Activated T-cell treated with anti-CD3 and anti-CD28 coated beads, Interleukin-2, amount 50 U/mL, for 72 hours (primary cell): ENCODE results near the gene NTN3. TPM values are rescaled to one million over a fixed set of nuclear protein-coding genes. Genes with fewer than 3 reads are reported as not detected.
A peak's percentile ranks its signal among the peaks of the same experiment; 100 is the strongest.

ENCODE experiments used
- ATAC-seq, 2 donors: fragments of 150-1000 bp; cut with Tn5 transposase; replicated peaks in 1 of 2; 2 replicates each; pipeline ENCODE4 v1.10.0; 2021; ENCODE audit warnings: moderate library complexity in 2 of 2, mild to moderate bottlenecking in 1 of 2
- DNase-seq, 2 donors: peaks; one replicate each; pipeline ENCODE4 v3.0.0; 2021 to 2022; ENCODE audit warnings: mixed read lengths in 1 of 2
- H3K27ac Mint-ChIP-seq: one replicate; pipeline ENCODE4 v1.8.0; 2022; ENCODE audit warnings: mild to moderate bottlenecking, moderate library complexity, mixed read lengths
- H3K27me3 Mint-ChIP-seq: one replicate; pipeline ENCODE4 v1.8.0; 2022; ENCODE audit warnings: low read depth, mixed read lengths
- H3K36me3 Mint-ChIP-seq, 2 donors: one replicate each; pipeline ENCODE4 v1.8.0; 2022; ENCODE audit warnings: mixed read lengths in 2 of 2, mild to moderate bottlenecking in 1 of 2; ENCODE audit not compliant: insufficient read depth in 2 of 2
- H3K4me1 Mint-ChIP-seq: one replicate; pipeline ENCODE4 v1.8.0; 2022; ENCODE audit warnings: low read depth, mixed read lengths
- H3K4me3 Mint-ChIP-seq, 2 donors: one replicate each; pipeline ENCODE4 v1.8.0; 2022; ENCODE audit warnings: mild to moderate bottlenecking in 2 of 2, mixed read lengths in 2 of 2, moderate library complexity in 2 of 2
- H3K9me3 Mint-ChIP-seq, 2 donors: one replicate each; pipeline ENCODE4 v1.8.0; 2022; ENCODE audit warnings: mixed read lengths in 2 of 2
- total RNA-seq, 2 donors: library from RNA; stranded (reverse); gene quantifications; one replicate each; pipeline ENCODE4 v1.2.3, GENCODE V29; 2022

The NTN3 gene
- total RNA-seq, 2 donors from 2014 or later = not detected

DNA sequence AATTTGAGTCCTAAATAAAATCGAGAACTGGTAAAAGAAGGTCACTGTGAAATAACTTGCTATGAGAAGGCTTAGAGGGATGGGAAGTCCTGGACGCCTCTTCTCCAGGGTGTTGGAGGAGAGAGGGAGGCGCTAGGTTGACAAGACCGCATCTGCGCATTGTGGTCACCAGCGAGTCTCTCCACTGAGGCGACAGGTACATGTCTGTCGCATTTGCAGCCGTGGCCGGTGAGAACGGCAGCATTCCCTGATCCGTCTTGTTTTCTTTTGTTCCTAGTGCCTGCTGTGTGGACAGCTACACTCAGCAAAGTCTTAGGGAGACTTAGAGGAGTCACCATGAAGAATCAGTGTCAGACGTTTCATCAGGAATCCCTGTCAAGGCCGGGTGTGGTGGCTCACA, 34.6 kb downstream of the NTN3 start:
- DNase-seq (no peak), ATAC-seq (no peak)
- Mint-ChIP-seq H3K36me3 (no peaks in the 10 kb centered on the region), H3K9me3 (no peaks in the 10 kb centered on the region), H3K27me3 (no peaks in the 10 kb centered on the region), H3K4me3 (no peak overlapping the region), H3K4me1 (peaks cover 13% of the 10 kb centered on the region), H3K27ac (no peak overlapping the region)

DNA sequence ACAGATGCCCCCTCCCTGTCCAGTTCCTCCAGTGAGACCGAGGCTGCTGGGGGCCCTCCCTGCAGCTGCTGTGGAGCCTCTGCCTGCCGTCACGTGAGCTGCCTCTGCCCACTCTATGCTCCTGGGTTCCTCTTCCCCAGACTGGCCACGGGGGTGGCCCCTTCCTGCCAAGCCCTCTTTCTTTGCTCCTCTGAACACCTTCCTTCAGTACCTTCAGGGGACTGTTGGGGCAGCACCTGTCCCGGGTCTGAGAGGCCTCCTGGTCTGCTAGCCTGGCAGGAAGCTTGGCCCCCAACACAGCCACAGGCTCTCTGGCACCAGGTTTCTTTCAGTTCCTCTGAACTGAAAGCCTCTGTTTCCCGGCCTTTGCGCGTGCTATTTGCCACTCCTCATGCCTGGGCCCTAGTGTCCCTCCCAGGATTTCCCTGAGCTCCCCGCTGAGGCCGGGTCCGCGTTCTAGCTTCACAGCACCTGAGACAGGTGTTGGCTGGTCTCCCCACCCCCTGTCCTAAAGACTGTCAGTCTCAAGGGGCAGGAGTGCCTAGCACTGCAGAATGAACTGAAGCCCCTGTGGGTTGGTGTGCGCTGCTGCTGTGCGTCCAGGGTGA, 36.1 kb downstream of the NTN3 start:
- Mint-ChIP-seq H3K4me1 (peaks cover 14% of the 10 kb centered on the region), H3K4me3 (no peak overlapping the region), H3K27me3 (no peaks in the 10 kb centered on the region), H3K9me3 (no peaks in the 10 kb centered on the region), H3K27ac (no peak overlapping the region), H3K36me3 (no peaks in the 10 kb centered on the region)
- no peak for DNase-seq
- ATAC-seq = peak in 1 of 2 donors; percentile 35

DNA sequence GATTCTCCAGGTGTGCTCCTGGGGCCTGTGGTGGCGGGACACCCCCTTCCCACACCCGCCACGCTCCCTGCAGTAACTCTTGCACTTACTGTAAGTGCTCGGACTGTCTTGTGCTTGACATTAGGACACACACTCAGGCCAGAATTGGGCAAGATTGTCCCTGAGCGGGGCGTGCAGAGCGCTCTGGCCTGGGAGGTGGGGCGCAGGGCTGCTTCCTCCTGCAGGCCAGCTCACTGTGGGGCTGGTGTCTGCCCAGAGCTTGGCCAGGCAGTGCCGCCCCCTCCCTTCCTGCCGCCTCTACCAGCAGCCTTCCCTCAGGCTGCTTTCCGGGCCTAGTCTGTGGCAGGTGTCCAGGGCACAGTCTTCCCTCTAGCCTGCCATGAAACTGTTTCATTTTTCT, 36.6 kb downstream of the NTN3 start:
- ATAC-seq (no peak), DNase-seq (no peak)
- peaks cover 19% of the 10 kb centered on the region for H3K4me1 Mint-ChIP-seq
- H3K9me3 Mint-ChIP-seq = no peaks in the 10 kb centered on the region
- no peak overlapping the region for H3K27ac Mint-ChIP-seq
- no peaks in the 10 kb centered on the region for H3K27me3 Mint-ChIP-seq
- H3K36me3 Mint-ChIP-seq = no peaks in the 10 kb centered on the region
- no peak overlapping the region for H3K4me3 Mint-ChIP-seq

DNA sequence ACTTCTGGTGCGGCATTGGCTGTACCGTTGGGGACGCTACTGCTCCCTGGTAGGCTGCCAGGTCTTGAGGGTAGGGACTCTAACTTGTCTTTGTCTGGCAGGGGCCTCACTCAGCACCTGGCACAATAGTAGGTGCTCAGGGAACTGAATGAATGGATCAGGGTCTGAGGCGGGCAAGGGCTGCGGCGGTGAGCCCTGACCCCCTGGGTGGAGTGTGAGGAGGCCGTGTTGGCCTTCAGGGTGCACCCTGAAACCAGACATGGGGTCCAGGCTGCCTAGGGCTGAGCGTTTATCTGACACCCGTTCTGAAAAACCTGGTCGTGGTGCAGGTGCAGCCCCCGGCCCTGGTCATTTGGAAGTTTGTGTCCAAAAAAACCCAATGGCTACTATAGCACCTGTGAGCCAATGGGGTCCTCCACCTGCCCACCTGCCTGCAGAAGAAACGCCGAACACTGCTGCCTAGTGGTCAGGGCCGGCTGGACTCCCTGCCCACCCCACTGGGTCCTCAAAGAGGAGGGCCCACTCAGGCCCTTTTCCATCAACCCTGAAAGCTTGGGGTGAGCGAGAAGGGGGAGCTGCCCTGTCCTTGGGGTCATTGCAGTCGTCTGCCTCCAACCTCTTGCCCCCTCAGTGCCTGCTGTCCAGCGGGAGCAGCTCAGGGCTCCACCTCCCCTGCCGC, 37.8 kb downstream of the NTN3 start:
- Mint-ChIP-seq H3K36me3 (no peaks in the 10 kb centered on the region), H3K4me1 (peaks cover 26% of the 10 kb centered on the region), H3K27ac (no peak overlapping the region), H3K27me3 (no peaks in the 10 kb centered on the region), H3K9me3 (no peaks in the 10 kb centered on the region), H3K4me3 (no peak overlapping the region)
- ATAC-seq = no peak
- DNase-seq = no peak

DNA sequence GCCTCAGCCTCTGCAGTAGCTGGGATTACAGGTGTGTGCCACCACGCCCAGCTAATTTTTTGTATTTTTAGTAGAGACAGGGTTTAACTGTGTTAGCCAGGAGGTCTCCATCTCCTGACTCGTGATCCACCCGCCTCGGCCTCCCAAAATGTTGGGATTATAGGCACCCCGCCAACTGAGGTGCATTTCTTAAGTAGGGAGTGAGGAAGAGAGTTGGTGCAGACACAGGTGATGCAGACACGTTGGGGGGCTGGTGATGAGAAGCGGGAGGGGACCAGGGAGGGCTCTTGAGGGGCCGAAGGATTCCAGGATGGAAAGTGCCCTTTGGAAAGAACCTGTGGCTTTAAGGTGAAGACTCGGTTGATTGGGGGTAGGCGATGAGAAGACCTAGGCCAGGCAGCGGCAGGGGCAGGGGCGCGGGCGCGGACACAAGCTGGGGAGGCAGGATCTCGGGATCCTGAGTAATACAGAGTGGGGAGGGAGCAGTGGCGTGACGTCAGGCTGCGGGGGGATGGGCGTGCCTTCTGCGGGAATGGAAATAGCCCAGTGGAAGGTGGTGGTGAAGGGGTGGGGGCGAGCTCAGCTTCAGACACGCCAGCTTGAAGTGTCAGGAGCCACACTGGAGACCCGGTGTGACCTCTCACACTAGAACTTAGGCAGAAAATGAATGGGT, 40.2 kb downstream of the NTN3 start:
- H3K9me3 Mint-ChIP-seq = no peaks in the 10 kb centered on the region

DNA sequence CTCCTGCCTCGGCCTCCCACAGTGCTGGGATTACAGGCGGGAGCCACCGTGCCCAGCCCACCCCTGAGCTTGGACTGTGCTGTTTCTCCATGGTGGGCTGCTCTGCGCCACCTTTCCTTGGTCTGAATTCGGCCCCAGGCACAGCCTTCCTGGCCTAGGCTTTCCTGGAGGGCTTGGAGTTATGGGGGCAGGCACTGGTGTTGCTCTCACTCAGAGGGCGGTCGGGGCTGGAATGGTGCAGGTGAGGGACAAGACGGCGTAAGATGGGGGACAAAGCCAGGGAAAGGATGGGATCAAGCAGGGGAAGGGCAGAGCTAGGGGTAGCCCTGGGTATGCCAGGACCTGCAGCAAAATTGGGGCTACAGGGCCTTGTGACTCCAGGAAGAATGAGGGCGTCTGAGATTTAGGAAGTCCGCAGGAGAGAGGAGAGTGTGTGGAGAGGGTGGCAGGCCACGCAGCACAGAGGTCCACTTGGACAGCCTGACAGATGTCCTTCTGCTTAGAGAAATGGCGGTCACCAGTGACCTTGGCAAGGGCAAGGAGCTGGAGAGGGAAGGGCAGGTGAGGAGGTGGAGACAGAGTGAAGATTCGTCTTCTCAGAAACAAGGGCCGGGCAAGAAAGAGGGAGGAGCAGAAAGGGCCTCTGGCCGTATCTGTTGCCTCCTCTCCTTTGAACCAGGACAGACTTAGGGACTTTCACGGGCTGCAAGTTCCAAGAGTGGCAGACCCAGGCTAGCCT, 41.1 kb downstream of the NTN3 start:
- Mint-ChIP-seq H3K9me3 (no peaks in the 10 kb centered on the region), H3K27me3 (no peaks in the 10 kb centered on the region), H3K36me3 (peaks cover 0 to 5% of the 10 kb centered on the region in 2 donors), H3K27ac (peak overlapping the region; percentile 92), H3K4me1 (peaks cover 52% of the 10 kb centered on the region), H3K4me3 (peak overlapping the region; percentile 90 to 91)
- no peak for ATAC-seq
- no peak for DNase-seq

More for the DNA sequence above, 40.2 kb downstream of the NTN3 start:
- no peak for ATAC-seq
- no peaks in the 10 kb centered on the region for H3K27me3 Mint-ChIP-seq
- no peak for DNase-seq
- H3K4me3 Mint-ChIP-seq = no peak overlapping the region
- H3K36me3 Mint-ChIP-seq = peaks cover 0 to 3% of the 10 kb centered on the region in 2 donors
- H3K27ac Mint-ChIP-seq = no peak overlapping the region
- peaks cover 43% of the 10 kb centered on the region for H3K4me1 Mint-ChIP-seq

DNA sequence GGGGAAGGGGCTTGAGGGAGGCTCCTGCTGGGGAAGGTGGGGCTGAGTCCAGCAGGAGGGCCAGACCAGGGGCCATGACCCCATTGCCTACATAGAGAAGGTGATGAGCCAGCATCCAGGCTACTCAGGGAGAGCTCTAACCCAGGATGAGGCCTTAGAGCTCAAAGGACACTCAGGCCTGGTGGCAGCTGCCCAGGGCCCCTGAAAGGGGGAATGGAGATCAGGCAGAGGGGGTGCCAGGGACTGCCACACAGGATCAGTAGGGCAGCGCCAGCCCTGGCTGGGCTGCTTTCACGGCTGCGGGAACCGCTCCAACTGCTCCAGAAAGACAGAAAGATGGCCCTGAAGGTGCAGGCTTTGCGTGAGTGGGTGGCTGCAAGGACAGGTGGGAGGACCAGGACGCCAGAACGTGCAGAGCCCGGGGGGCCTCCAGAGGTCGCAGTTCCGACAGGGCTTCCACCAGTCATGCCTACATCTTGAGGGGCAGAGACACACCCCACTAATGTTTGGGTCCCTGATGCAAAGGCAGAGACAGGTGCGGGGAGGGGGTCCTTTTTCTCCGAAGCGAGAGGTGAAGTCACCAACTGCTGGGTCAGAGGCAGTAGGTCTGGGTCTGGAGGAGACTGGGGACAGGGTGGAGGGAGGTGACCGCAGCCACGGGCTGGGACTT, 41.8 kb downstream of the NTN3 start:
- peak; percentile 35 to 49 for DNase-seq
- Mint-ChIP-seq H3K9me3 (no peaks in the 10 kb centered on the region), H3K4me1 (peaks cover 59% of the 10 kb centered on the region), H3K27ac (peak overlapping the region; percentile 92), H3K36me3 (peaks cover 0 to 5% of the 10 kb centered on the region in 2 donors), H3K4me3 (peak overlapping the region; percentile 90 to 91), H3K27me3 (no peaks in the 10 kb centered on the region)
- ATAC-seq = peak; percentile 0 to 4

DNA sequence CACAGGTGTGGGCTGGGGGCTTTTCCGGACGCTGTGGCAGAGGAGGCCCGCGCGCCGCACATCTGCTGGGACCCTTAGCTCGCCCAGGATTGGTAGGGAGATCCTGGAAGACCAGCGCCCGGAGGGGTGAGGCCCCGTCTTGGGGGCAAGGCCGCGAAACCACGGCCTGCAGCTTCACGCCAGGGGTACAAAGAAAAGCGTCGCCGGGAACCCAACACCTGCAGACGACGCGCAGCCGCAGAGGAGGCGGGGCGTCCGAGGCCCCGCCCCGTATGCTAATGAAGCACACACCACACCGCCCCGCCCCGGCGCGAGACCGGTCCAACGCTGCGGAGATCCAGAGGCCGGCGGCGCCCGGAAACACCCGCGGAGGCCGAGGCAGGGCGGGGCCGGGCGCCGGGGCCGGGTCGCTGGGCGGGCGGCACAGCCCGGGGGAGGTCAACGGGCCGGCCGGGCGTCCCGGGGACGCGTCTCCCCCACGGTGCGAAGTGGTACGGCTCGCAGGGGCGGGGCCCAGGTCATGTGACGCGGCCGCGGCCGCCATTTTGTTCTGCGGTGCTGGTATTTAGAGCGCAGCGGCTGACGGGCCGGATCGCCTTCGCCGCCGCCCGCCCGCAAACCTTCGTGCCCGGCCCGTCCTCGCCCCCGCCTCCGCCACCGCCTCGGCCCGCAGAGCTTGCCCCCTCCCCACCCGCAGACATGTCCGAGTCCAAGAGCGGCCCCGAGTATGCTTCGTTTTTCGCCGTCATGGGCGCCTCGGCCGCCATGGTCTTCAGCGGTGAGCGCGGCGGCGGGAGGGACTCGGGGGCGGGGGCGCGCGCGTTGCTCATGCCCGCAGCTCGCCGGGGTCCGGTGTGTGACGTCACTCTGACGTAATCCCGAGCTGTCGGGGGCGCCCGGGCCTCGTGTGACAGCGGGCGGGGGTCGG, 42.6 kb downstream of the NTN3 start, which contains the start of gene ATP6V0C:
Gene ATP6V0C (plus strand): TSS at position 548 of the 928 bp plus-strand sequence. CDS start 152 bp downstream, at position 700.
- Mint-ChIP-seq H3K4me1 (peaks cover 63% of the 10 kb centered on the region), H3K9me3 (no peaks in the 10 kb centered on the region), H3K36me3 (peaks cover 0 to 5% of the 10 kb centered on the region in 2 donors), H3K4me3 (peak within 1 kb of the TSS; percentile 90 to 92), H3K27me3 (no peaks in the 10 kb centered on the region), H3K27ac (peak within 1 kb of the TSS; percentile 92)
- ATAC-seq = peak; percentile 87 to 89
- peak; percentile 92 to 95 for DNase-seq

DNA sequence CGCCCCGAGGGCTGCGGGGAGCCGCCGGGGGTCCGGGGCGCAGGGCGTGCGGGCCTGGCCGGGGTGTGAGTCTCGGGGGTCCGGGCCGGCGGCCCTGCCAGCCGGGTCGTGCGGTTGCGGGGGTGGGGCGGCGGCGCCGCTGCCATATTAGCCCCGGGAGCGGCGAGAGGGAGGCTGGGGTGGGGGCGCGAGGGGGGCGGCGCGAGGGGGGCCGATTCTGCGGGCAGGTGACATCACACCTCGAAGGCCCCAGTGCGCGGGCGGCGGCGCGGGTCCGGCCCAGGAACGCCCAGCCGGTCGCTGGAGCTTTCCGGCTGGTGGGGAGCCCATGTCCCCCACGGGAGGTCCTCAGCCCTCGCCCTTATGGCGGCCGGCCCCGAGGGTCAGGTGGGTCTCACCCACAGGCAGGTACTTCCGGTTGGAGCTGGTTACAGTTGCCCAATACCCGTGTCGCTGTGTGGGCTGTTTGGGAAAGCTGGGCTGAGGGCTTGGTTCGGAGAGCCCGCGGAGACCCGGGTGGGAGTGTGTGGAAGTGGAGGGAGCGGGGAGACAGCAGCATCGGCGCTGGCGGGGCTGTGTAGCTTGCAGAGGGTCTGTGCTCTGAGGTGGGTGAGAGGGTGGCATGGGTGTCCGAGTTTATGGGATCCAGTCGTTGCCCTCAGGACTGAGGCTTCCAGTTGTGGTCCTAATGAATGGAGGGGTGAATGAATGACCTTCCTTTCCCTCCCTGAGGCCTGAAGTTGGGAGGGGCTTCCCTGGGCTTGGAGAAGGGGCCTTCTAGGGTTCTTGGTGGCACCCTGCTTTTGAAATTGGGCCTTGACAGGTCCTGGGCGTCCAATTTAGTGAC, 43.5 kb downstream of the NTN3 start:
- peak overlapping the region; percentile 88 to 92 for H3K4me3 Mint-ChIP-seq
- no peaks in the 10 kb centered on the region for H3K27me3 Mint-ChIP-seq
- peak overlapping the region; percentile 35 for H3K27ac Mint-ChIP-seq
- H3K4me1 Mint-ChIP-seq = peaks cover 71% of the 10 kb centered on the region
- H3K36me3 Mint-ChIP-seq = peaks cover 0 to 5% of the 10 kb centered on the region in 2 donors
- DNase-seq (peak; percentile 52 to 55), ATAC-seq (peak; percentile 3 to 21)
- H3K9me3 Mint-ChIP-seq = no peaks in the 10 kb centered on the region

DNA sequence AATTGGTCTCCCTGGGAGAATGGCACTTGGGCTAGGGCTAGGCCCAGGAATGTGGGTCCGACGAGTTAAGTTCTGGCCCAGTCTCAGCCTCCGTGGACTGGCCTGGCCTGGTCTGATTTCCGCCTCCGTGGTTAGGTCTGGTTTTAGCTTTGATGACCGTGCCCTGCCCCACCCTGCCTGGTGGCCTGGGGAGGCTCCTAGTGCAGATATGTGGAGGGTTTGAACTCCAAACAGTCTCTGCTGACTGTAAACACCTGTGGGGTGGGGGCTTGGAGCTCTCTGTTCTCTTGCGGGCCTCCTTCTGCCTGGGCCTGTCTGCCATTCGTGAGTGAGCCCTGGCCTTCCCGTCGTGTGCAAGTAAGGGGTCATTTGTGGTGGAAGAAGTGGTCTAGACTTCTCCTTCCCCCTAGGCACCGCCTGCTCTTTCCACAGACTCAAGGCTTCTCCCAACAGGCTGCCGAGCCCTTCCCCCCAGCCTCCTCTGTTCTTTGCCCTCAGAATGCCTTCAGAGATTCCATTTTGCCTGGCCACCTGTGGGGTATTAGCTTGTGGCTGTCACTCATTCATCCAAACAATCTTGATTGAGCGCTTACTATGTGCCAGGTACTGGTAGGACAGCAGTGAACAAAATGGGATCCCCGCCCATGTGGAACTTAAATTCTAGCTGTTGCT, 44.2 kb downstream of the NTN3 start:
- H3K27me3 Mint-ChIP-seq = no peaks in the 10 kb centered on the region
- H3K9me3 Mint-ChIP-seq = no peaks in the 10 kb centered on the region

More for the DNA sequence above, 44.2 kb downstream of the NTN3 start:
- Mint-ChIP-seq H3K36me3 (peaks cover 0 to 8% of the 10 kb centered on the region in 2 donors), H3K27ac (peak overlapping the region; percentile 35), H3K4me1 (peaks cover 69% of the 10 kb centered on the region), H3K4me3 (peak overlapping the region; percentile 88 to 92)
- no peak for DNase-seq
- no peak for ATAC-seq
